Measurements from ENCODE around the gene SLC49A3.
"Not testable (repeated sequence)": the region's sequence is repeated elsewhere in the genome, so short reads cannot be mapped to it uniquely, and the experiment has no call there.

DNA sequence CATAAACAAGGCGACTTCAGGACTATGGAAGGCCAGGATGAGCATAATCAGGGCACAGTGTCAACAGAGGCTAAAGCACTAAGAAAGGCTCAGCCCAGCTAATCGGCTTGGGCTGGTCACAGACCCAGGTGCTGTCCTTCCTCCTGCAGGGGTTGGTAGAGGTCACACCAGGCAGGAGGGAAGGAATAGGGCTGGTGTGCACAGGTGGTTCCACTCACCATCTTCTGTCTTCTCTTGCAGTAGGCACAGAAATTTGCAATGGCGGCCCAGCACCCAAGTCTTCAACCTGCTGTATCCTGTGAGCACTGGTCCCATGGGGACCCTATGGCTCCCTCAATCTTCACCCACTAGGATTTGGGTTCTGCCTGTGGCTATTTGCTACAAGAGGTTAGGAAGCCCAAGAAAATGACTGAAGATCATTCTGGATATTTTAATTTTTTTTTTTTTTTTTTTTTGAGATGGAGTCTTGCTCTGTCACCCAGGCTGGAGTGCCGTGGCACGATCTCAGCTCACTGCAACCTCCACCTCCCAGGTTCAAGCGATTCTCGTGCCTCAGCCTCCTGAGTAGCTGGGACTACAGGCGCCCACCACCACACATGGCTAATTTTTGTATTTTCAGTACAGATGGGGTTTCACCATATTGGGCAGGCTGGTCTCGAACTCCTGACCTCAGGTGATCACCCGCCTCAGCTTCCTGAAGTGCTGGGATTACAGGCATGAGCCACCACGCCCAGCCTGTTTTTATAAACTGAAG, 19.0 kb downstream of the SLC49A3 start:
- TF ChIP-seq, protein P1, sequence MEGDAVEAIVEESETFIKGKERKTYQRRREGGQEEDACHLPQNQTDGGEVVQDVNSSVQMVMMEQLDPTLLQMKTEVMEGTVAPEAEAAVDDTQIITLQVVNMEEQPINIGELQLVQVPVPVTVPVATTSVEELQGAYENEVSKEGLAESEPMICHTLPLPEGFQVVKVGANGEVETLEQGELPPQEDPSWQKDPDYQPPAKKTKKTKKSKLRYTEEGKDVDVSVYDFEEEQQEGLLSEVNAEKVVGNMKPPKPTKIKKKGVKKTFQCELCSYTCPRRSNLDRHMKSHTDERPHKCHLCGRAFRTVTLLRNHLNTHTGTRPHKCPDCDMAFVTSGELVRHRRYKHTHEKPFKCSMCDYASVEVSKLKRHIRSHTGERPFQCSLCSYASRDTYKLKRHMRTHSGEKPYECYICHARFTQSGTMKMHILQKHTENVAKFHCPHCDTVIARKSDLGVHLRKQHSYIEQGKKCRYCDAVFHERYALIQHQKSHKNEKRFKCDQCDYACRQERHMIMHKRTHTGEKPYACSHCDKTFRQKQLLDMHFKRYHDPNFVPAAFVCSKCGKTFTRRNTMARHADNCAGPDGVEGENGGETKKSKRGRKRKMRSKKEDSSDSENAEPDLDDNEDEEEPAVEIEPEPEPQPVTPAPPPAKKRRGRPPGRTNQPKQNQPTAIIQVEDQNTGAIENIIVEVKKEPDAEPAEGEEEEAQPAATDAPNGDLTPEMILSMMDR (IDR thresholded peaks at IDR 0.05 in 8 of 11, conservative IDR thresholded peaks at IDR 0.05 in 3 of 11) = not testable (repeated sequence)
- peak in 2 of 3 donors; percentile 22 to 32 for TF ChIP-seq POLR2AphosphoS5 (IDR thresholded peaks at IDR 0.05)
